DND-41 (cell line): ENCODE results near the gene THAP2.

Experiments
- EZH2 ChIP-seq: IDR thresholded peaks from 3 replicates; pipeline ENCODE4 v1.6.1; 2012; ENCODE audit warnings: borderline replicate concordance, low read depth, mild to moderate bottlenecking, moderate library complexity, low read length, inconsistent platforms; ENCODE audit not compliant: severe bottlenecking
- TF ChIP-seq, protein P1 (sequence below): IDR thresholded peaks from 2 replicates; pipeline ENCODE4 v1.5.1; 2012; ENCODE audit warnings: borderline replicate concordance, low read length, moderate library complexity, mild to moderate bottlenecking; ENCODE audit not compliant: poor library complexity, severe bottlenecking; ENCODE audit errors: extremely low read depth

DNA sequence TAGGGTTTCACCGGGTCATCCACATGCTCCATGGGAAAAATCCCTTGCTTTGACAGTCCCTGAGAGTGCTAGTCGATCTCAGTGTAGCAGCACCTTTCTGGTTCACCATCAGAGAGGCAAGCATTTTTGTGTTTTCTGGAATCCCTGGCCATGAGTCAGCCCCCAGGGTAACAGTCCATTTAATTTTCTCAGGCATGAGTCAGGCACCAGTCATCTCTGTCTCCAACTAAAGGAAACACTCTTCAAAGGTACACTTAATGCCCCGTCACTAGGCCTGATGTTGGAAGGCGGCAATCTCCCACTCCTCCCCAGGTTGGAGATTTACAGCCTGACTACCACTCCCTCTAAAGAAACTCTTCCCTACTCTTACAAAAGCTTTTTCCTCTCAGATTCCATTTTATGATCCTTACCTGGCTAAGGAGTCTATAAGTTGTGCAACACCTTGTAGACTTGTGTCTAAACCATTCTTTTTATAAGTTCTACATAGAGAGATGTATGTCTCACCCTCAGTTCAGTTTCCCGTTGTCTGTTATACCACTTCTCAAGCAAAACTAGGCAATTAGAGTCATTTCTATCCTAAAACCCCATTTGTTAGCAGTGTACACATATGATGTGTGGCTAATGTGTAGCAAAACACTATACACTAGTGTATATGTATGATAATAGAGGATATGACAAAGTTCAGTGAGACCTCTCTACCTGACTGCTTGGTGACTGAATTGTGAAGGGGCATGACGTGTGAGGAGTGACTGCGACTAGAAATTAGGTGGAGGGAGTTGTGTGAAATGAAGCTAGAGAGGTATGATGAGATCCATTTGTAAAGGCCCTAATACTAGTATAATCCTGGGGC lies 46.4 kb downstream of the THAP2 start:
- TF ChIP-seq, protein P1, sequence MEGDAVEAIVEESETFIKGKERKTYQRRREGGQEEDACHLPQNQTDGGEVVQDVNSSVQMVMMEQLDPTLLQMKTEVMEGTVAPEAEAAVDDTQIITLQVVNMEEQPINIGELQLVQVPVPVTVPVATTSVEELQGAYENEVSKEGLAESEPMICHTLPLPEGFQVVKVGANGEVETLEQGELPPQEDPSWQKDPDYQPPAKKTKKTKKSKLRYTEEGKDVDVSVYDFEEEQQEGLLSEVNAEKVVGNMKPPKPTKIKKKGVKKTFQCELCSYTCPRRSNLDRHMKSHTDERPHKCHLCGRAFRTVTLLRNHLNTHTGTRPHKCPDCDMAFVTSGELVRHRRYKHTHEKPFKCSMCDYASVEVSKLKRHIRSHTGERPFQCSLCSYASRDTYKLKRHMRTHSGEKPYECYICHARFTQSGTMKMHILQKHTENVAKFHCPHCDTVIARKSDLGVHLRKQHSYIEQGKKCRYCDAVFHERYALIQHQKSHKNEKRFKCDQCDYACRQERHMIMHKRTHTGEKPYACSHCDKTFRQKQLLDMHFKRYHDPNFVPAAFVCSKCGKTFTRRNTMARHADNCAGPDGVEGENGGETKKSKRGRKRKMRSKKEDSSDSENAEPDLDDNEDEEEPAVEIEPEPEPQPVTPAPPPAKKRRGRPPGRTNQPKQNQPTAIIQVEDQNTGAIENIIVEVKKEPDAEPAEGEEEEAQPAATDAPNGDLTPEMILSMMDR: no peak
- TF ChIP-seq EZH2: no peak
